A549 (cell line): Measurements from ENCODE around the gene ADGRD1. TPM values are rescaled to one million over a fixed set of nuclear protein-coding genes. Genes with fewer than 3 reads are reported as not detected.

ENCODE experiments used
- ATAC-seq, 2 experiments: fragments of 200-7000 bp in 1 of 2; fragments of >200 bp in 1 of 2; cut with Nextera tagmentation in 1 of 2; cut with Tn5 transposase in 1 of 2; 3 replicates each; pipeline versions ENCODE4 v1.8.0 to v1.9.1; 2018 to 2020; ENCODE audit warnings: mild to moderate bottlenecking in 1 of 2, moderate library complexity in 1 of 2
- CTCF ChIA-PET: fragments of 300-600 bp; sonication (Branson Sonifier 250); formaldehyde crosslinking; extraction: SDS; loops from one replicate; lab custom pipeline; 2021; ENCODE audit warnings: antibody characterized with exemption, inconsistent platforms; lab: Yijun Ruan, JAX
- POLR2A ChIA-PET: fragments of 350-600 bp; formaldehyde crosslinking; extraction: SDS; loops from one replicate; lab custom pipeline; 2021; ENCODE audit warnings: antibody characterized with exemption, inconsistent platforms; lab: Yijun Ruan, JAX
- DNase-seq, 2 experiments: peaks; one replicate each; pipeline versions ENCODE4 v3.0.0 to v3.0.0-alpha.2; 2011 to 2016; ENCODE audit warnings: low read depth in 1 of 2, low spot score in 1 of 2
- FAIRE-seq: peaks from 2 replicates; lab custom pipeline; 2011; peaks lifted over from hg19 to GRCh38; lab: Jason Lieb, UNC
- H3K27ac ChIP-seq, 2 experiments: fragments of >200 bp; sonication (Bioruptor Twin); formaldehyde crosslinking; 3 replicates each; pipeline ENCODE4 v1.5.1; 2016 to 2017
- H3K4me1 ChIP-seq: fragments of >200 bp; sonication (Bioruptor Twin); formaldehyde crosslinking; 3 replicates; pipeline ENCODE4 v1.6.1; 2016
- H3K4me2 ChIP-seq: fragments of >200 bp; sonication (Bioruptor Twin); formaldehyde crosslinking; 3 replicates; pipeline ENCODE4 v1.6.1; 2016
- H3K4me3 ChIP-seq: fragments of >200 bp; sonication (Bioruptor Twin); formaldehyde crosslinking; 3 replicates; pipeline ENCODE4 v1.5.1; 2016
- H3K9me3 ChIP-seq: fragments of >200 bp; sonication (Bioruptor Twin); formaldehyde crosslinking; 3 replicates; pipeline ENCODE4 v1.6.1; 2016
- CHD2 ChIP-seq: fragments of 150-350 bp; IDR thresholded peaks from 2 replicates; pipeline ENCODE4 v1.6.1; 2014; ENCODE audit warnings: low read length; ENCODE audit not compliant: partially characterized antibody
- EHF ChIP-seq: fragments of 250-450 bp; sonication (Bioruptor Pico); IDR thresholded peaks from 2 replicates; pipeline ENCODE4 v1.5.0; 2020; ENCODE audit warnings: mild to moderate bottlenecking
- EP300 ChIP-seq, 2 experiments: fragments of >200 bp; sonication (Bioruptor Twin); formaldehyde crosslinking; IDR thresholded peaks; 2 replicates in 1 of 2; 3 replicates in 1 of 2; pipeline ENCODE4 v1.6.1; 2016 to 2017
- HEYL ChIP-seq: fragments of 250-450 bp; sonication (Bioruptor Pico); IDR thresholded peaks from 2 replicates; pipeline ENCODE4 v1.8.0; 2021; ENCODE audit warnings: mild to moderate bottlenecking, moderate library complexity
- MYC ChIP-seq: IDR thresholded peaks from 2 replicates; pipeline ENCODE4 v1.6.1; 2012; ENCODE audit warnings: mild to moderate bottlenecking, inconsistent platforms, low read length, improper control_type of control experiment, borderline replicate concordance
- NFE2L2 ChIP-seq: fragments of 150-350 bp; conservative IDR thresholded peaks from 2 replicates; pipeline ENCODE4 v1.6.1; 2014; ENCODE audit warnings: low read length
- POLR2AphosphoS2 ChIP-seq: conservative IDR thresholded peaks from 2 replicates; pipeline ENCODE4 v1.6.1; 2012; ENCODE audit warnings: low read length, improper control_type of control experiment, inconsistent platforms
- RCOR1 ChIP-seq: fragments of 150-350 bp; IDR thresholded peaks from 2 replicates; pipeline ENCODE4 v1.6.1; 2014; ENCODE audit warnings: antibody characterized with exemption, low read length, low read depth
- SREBF2 ChIP-seq: fragments of 450-650 bp; IDR thresholded peaks from 2 replicates; pipeline ENCODE4 v1.6.1; 2014; ENCODE audit warnings: mild to moderate bottlenecking, moderate library complexity
- USF2 ChIP-seq: fragments of 450-650 bp; IDR thresholded peaks from 2 replicates; pipeline ENCODE4 v1.6.1; 2014; ENCODE audit warnings: antibody characterized with exemption
- ZNF302 ChIP-seq: fragments of 250-450 bp; sonication (Bioruptor Pico); IDR thresholded peaks from 2 replicates; pipeline ENCODE4 v1.9.0; 2021; ENCODE audit warnings: inconsistent platforms, mild to moderate bottlenecking, moderate library complexity
- WGBS: methylation state at CpG from one replicate; pipeline ENCODE4 v1.1.6; 2017; ENCODE audit errors: missing lambda C conversion rate; 5-methylcytosine and 5-hydroxymethylcytosine counted together
- polyA plus RNA-seq, 4 experiments: library from polyadenylated mRNA; depleted of rRNA in 3 of 4; stranded (reverse); fragments of >200 nt; fragmentation: RNase III in 1 of 4; extraction: RNeasy Plus Mini Kit Qiagen cat#74134 plus additional on column Dnase treatment in 1 of 4; gene quantifications; 2 replicates in 3 of 4; 3 replicates in 1 of 4; pipeline ENCODE4 v1.2.3, GENCODE V29; 2011 to 2017
- TF ChIP-seq, protein P1 (sequence below): fragments of 200-600 bp; sonication (generic); IDR thresholded peaks from 2 replicates; pipeline ENCODE4 v1.6.1; 2016; ENCODE audit warnings: antibody characterized with exemption, mild to moderate bottlenecking, moderate library complexity
- TF ChIP-seq, protein P2 (sequence below): fragments of 250-450 bp; sonication (Bioruptor Pico); IDR thresholded peaks from 2 replicates; pipeline ENCODE4 v1.5.0; 2021; ENCODE audit warnings: mild to moderate bottlenecking, moderate library complexity, borderline replicate concordance

Gene ADGRD1
- polyA plus RNA-seq, 2 of the 4 experiments (the other 2 are of a cell fraction) = 0.36 to 1.5 TPM

DNA sequence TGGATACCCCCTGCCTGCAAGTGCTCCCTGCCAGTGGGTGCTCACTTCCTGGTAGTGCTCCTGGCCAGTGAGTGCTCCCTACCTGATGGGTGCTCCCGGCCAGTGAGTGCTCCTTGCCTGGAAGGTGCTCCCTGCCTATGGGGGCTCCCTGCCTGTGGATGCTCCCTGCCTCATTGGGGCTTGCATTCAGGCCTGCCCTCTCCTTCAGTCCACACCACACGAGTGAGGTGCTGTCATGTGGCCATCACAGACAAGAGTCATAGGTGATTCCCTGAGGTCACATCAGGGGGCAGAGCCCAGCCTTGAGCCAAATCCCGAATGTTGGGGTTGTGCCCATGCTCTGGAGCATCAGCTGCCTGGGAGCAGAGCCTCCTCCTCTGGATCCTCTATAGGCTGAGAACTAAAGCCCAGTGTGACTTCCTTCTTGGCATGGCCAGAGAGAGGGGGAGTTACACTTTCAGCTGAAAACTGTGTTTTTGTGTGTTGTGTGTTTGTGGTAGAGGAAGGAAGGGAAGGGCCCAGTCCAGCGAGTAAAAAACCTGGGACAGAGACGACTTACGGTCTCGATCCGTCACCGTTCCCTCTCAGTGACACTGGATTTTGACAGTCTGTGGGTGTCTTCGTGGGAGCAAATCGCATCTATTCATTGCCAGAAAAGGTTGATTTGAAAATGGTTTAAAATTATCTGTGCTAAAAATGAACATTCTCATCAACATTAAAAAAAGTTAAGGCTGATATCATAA is 136.0 kb downstream of the ADGRD1 start:
- Histone ChIP-seq H3K9me3 (no peaks in the 10 kb centered on the region), H3K4me3 (no peak overlapping the region), H3K27ac (no peak overlapping the region), H3K4me2 (no peak overlapping the region), H3K4me1 (peaks cover 6% of the 10 kb centered on the region; the same call in 1 of the 3 replicates)
- ChIA-PET CTCF (interaction anchor here (1.0 kb wide), 1 partner anchor 704 kb away, joined by 3 read pairs; no protein-coding TSS in a partner anchor), POLR2A (no interaction called here)
- FAIRE-seq (no peak), ATAC-seq (no peak), DNase-seq (no peak)
- TF ChIP-seq SREBF2 = no peak
- TF ChIP-seq USF2 = no peak
- TF ChIP-seq NFE2L2 = no peak
- TF ChIP-seq, protein P1, sequence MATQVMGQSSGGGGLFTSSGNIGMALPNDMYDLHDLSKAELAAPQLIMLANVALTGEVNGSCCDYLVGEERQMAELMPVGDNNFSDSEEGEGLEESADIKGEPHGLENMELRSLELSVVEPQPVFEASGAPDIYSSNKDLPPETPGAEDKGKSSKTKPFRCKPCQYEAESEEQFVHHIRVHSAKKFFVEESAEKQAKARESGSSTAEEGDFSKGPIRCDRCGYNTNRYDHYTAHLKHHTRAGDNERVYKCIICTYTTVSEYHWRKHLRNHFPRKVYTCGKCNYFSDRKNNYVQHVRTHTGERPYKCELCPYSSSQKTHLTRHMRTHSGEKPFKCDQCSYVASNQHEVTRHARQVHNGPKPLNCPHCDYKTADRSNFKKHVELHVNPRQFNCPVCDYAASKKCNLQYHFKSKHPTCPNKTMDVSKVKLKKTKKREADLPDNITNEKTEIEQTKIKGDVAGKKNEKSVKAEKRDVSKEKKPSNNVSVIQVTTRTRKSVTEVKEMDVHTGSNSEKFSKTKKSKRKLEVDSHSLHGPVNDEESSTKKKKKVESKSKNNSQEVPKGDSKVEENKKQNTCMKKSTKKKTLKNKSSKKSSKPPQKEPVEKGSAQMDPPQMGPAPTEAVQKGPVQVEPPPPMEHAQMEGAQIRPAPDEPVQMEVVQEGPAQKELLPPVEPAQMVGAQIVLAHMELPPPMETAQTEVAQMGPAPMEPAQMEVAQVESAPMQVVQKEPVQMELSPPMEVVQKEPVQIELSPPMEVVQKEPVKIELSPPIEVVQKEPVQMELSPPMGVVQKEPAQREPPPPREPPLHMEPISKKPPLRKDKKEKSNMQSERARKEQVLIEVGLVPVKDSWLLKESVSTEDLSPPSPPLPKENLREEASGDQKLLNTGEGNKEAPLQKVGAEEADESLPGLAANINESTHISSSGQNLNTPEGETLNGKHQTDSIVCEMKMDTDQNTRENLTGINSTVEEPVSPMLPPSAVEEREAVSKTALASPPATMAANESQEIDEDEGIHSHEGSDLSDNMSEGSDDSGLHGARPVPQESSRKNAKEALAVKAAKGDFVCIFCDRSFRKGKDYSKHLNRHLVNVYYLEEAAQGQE = no peak
- no peak for TF ChIP-seq HEYL (CRISPR knock-in tag)
- TF ChIP-seq RCOR1 = no peak
- TF ChIP-seq ZNF302 = no peak
- no peak for TF ChIP-seq POLR2AphosphoS2
- TF ChIP-seq EP300 (IDR thresholded peaks at IDR 0.05) = no peak
- TF ChIP-seq EHF (CRISPR knock-in tag) = no peak
- 75% methylated on average over 9 of the region's 11 CpGs for WGBS

DNA sequence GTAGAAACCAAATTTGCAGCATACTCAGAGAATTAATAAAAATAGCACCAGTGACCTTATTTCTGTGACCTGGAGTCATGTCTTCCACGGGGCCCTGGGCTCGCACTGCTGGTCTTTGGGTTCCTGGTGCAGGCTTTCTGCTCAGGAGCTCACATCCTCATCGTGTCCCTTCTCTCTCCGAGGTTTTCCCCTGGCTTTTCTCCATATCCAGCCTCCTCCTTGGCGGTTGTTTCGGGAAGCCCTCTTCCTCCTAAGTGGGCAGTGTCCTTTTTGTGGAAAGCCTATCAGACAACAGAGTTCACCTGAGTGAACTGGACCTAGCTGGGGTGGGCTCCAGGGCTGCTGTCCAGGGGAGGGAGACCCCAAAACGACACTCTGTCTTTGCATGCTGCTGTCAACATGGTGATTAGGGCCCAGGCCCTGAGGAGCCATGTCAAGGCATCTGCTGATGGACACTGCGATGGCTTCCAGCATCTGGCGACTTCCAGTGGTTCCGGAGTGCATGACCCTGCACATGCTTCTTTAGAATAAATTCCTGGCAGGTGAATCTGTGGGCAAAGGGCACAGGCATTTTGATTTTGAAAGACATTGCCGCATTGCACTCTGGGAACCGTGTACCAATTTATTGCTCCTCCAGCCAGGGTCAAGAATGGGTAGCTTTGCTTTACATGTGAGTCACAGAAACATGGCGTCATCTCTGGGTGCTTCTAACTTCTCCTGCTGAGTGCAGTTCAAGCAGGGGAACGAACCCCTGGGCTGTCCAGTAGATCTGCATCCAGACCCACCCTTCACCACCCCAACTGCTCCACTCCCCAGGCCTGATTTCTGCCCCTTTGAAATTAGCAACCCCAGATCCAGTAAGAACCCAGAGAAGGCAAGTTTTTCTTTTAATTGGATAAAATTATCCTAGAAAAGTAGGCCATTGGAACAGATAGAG is 136.8 kb downstream of the ADGRD1 start:
- TF ChIP-seq MYC (no peak), CHD2 (no peak)
- TF ChIP-seq, protein P2, sequence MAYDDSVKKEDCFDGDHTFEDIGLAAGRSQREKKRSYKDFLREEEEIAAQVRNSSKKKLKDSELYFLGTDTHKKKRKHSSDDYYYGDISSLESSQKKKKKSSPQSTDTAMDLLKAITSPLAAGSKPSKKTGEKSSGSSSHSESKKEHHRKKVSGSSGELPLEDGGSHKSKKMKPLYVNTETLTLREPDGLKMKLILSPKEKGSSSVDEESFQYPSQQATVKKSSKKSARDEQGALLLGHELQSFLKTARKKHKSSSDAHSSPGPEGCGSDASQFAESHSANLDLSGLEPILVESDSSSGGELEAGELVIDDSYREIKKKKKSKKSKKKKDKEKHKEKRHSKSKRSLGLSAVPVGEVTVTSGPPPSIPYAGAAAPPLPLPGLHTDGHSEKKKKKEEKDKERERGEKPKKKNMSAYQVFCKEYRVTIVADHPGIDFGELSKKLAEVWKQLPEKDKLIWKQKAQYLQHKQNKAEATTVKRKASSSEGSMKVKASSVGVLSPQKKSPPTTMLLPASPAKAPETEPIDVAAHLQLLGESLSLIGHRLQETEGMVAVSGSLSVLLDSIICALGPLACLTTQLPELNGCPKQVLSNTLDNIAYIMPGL (CRISPR knock-in tag) = no peak
- Histone ChIP-seq H3K9me3 (no peaks in the 10 kb centered on the region), H3K4me3 (no peak overlapping the region), H3K4me2 (0 out of 3 replicates have a peak overlapping the region, but pooled peaks have one; percentile 7), H3K4me1 (peaks cover 6% of the 10 kb centered on the region; the same call in 1 of the 3 replicates), H3K27ac (no peak overlapping the region)
- CTCF ChIA-PET = interaction anchor here (1.3 kb wide), 1 partner anchor 42 kb away, joined by 3 read pairs; no protein-coding TSS in a partner anchor
- WGBS = 66% methylated on average over 14 of the region's 14 CpGs
- no peak for FAIRE-seq
- DNase-seq = peak in 1 of 2 experiments; percentile 54
- ATAC-seq = peak in 1 of 2 experiments; percentile 19; a peak in 3 of 6 replicates
- POLR2A ChIA-PET = no interaction called here
